K562 (cell line): ENCODE data around the gene CSTF1. TPM values are rescaled to one million over a fixed set of nuclear protein-coding genes. Genes with fewer than 3 reads are reported as not detected.

Source experiments
- ARNT ChIP-seq, 2 experiments: fragments of 450-650 bp; IDR thresholded peaks; 2 replicates each; pipeline ENCODE4 v1.6.1; 2016; ENCODE audit warnings: mild to moderate bottlenecking in 1 of 2
- BACH1 ChIP-seq: fragments of 200-800 bp; sonication (Bioruptor generic); IDR thresholded peaks from 2 replicates; pipeline ENCODE4 v1.6.1; 2016; ENCODE audit warnings: missing genetic modification characterization, missing compliant biosample characterization
- HLTF ChIP-seq: fragments of 450-650 bp; IDR thresholded peaks from 2 replicates; pipeline ENCODE4 v1.6.1; 2016
- JUN ChIP-seq, 2 experiments: sonication (generic) in 1 of 2; formaldehyde crosslinking in 1 of 2; IDR thresholded peaks; 2 replicates each; pipeline versions ENCODE4 v1.6.1 to v1.8.0; 2012 to 2022; ENCODE audit warnings: borderline replicate concordance in 2 of 2, mild to moderate bottlenecking in 2 of 2, improper control_type of control experiment in 1 of 2, low read depth in 1 of 2, low read length in 1 of 2, missing genetic modification reagents in 1 of 2
- MAFK ChIP-seq: IDR thresholded peaks from 2 replicates; pipeline ENCODE4 v1.6.1; 2011; ENCODE audit warnings: low read length, improper control_type of control experiment
- MAX ChIP-seq: sonication (generic); formaldehyde crosslinking; IDR thresholded peaks from 2 replicates; pipeline ENCODE4 v1.9.0; 2022; ENCODE audit warnings: mild to moderate bottlenecking, missing genetic modification reagents
- MAZ ChIP-seq, 2 experiments: fragments of 450-650 bp in 1 of 2; sonication (generic) in 1 of 2; formaldehyde crosslinking; IDR thresholded peaks in 1 of 2; conservative IDR thresholded peaks in 1 of 2; 2 replicates each; pipeline versions ENCODE4 v1.4.0 to v1.5.0; 2020; ENCODE audit warnings: mild to moderate bottlenecking in 1 of 2, missing genetic modification reagents in 1 of 2
- MCM3 ChIP-seq: fragments of 450-650 bp; IDR thresholded peaks from 2 replicates; pipeline ENCODE4 v1.6.1; 2016
- NCOA1 ChIP-seq: fragments of 450-650 bp; IDR thresholded peaks from 2 replicates; pipeline ENCODE4 v1.6.1; 2016; ENCODE audit warnings: low read depth
- NCOA6 ChIP-seq: fragments of 450-650 bp; IDR thresholded peaks from 2 replicates; pipeline ENCODE4 v1.6.1; 2017; ENCODE audit warnings: mild to moderate bottlenecking
- NCOR1 ChIP-seq: fragments of 450-650 bp; IDR thresholded peaks from 2 replicates; pipeline ENCODE4 v1.6.1; 2016; ENCODE audit warnings: mild to moderate bottlenecking, moderate library complexity
- NKRF ChIP-seq: fragments of 450-650 bp; IDR thresholded peaks from 2 replicates; pipeline ENCODE4 v1.6.1; 2016; ENCODE audit warnings: borderline replicate concordance
- PHB2 ChIP-seq: fragments of 450-650 bp; IDR thresholded peaks from 2 replicates; pipeline ENCODE4 v1.6.1; 2017; ENCODE audit warnings: low read depth
- SMC3 ChIP-seq: conservative IDR thresholded peaks from 2 replicates; pipeline ENCODE4 v1.6.1; 2011; ENCODE audit warnings: low read depth, low read length, improper control_type of control experiment; ENCODE audit not compliant: insufficient read depth
- SRSF9 ChIP-seq: fragments of 200-400 bp; formaldehyde crosslinking; IDR thresholded peaks from 2 replicates; pipeline ENCODE4 v1.6.1; 2017; ENCODE audit warnings: low read depth, low read length, borderline replicate concordance
- TAF15 ChIP-seq: fragments of 200-400 bp; formaldehyde crosslinking; IDR thresholded peaks from 2 replicates; pipeline ENCODE4 v1.6.1; 2017; ENCODE audit warnings: mild to moderate bottlenecking, low read depth, low read length, moderate library complexity
- TEAD4 ChIP-seq, 2 experiments: sonication (generic) in 1 of 2; formaldehyde crosslinking in 1 of 2; IDR thresholded peaks; 2 replicates each; pipeline versions ENCODE4 v1.6.1 to v1.8.0; 2012 to 2022; ENCODE audit warnings: borderline replicate concordance in 1 of 2, inconsistent platforms in 1 of 2, low read length in 1 of 2, mild to moderate bottlenecking in 1 of 2, missing genetic modification reagents in 1 of 2
- TFAP4 ChIP-seq: sonication (generic); formaldehyde crosslinking; IDR thresholded peaks from 2 replicates; pipeline ENCODE4 v1.8.0; 2022; ENCODE audit warnings: missing genetic modification reagents, mild to moderate bottlenecking, moderate library complexity, borderline replicate concordance
- ZBTB17 ChIP-seq: fragments of 450-650 bp; formaldehyde crosslinking; IDR thresholded peaks from 2 replicates; pipeline ENCODE4 v1.4.0; 2020; ENCODE audit warnings: mild to moderate bottlenecking
- ZKSCAN8 ChIP-seq: fragments of 200-800 bp; sonication (Bioruptor generic); IDR thresholded peaks from 2 replicates; pipeline ENCODE4 v1.6.1; 2016; ENCODE audit warnings: missing genetic modification characterization, missing compliant biosample characterization
- ZNF239 ChIP-seq: fragments of 250-450 bp; sonication (Bioruptor Pico); IDR thresholded peaks from 2 replicates; pipeline ENCODE4 v1.4.0; 2020; ENCODE audit warnings: mild to moderate bottlenecking
- ZNF395 ChIP-seq: fragments of 200-800 bp; sonication (Bioruptor generic); IDR thresholded peaks from 2 replicates; pipeline ENCODE4 v1.6.1; 2017; ENCODE audit warnings: missing genetic modification characterization, missing compliant biosample characterization
- ZNF57 ChIP-seq: fragments of 450-650 bp; formaldehyde crosslinking; IDR thresholded peaks from 2 replicates; pipeline ENCODE4 v1.4.0; 2020; ENCODE audit warnings: mild to moderate bottlenecking, moderate library complexity
- polyA plus RNA-seq, 8 experiments: library from polyadenylated mRNA; depleted of rRNA in 4 of 8; stranded (reverse) in 5 of 8; unstranded in 3 of 8; fragments of >200 nt; fragmentation: Nextera tagmentation in 2 of 8; fragmentation: Illumina TruSeq in 1 of 8; extraction: Ambion mirVana in 2 of 8; extraction: Trizol in 1 of 8; gene quantifications; 2 replicates each; pipeline versions ENCODE4 v1.2.1 to v1.2.3, GENCODE V29; 2011 to 2014; ENCODE audit warnings: inconsistent platforms in 1 of 8, missing spikeins in 1 of 8
- total RNA-seq, 7 experiments: library from RNA; depleted of rRNA in 6 of 7; stranded (reverse); fragments of >200 nt in 6 of 7; fragmentation: Illumina TruSeq in 2 of 7; extraction: Trizol in 2 of 7; gene quantifications; 2 replicates each; pipeline versions ENCODE4 v1.2.1 to v1.2.3, GENCODE V29; 2011 to 2021; ENCODE audit warnings: low replicate concordance in 1 of 7

The CSTF1 gene
- total and polyA plus RNA-seq, 9 of the 15 experiments (the other 6 are each of a cell fraction or from before 2014, with no cell fraction given) = 30.8 to 110 (median 53.4) TPM

GRCh38 chr20:56411759-56412472 is 19.5 kb downstream of the CSTF1 start, which contains the start of gene CASS4 (continued):
- TF ChIP-seq ZKSCAN8 (CRISPR knock-in tag) (peak; percentile 85), ZNF395 (peak; percentile 90; the same call in 1 of the 2 replicates), NCOR1 (peak; percentile 99), MAFK (peak; percentile 75), BACH1 (peak; percentile 63; the same call in 1 of the 2 replicates), SMC3 (no peak), TAF15 (no peak), ARNT (IDR thresholded peaks at IDR 0.05) (peak; percentile 97 to 98), MAX (peak; percentile 81), NKRF (no peak; the same call in 1 of the 2 replicates), HLTF (no peak), MCM3 (no peak), NCOA1 (peak; percentile 92), ZNF239 (no peak), NCOA6 (peak; percentile 40; the same call in 1 of the 2 replicates), TFAP4 (peak; percentile 82), SRSF9 (no peak), JUN (IDR thresholded peaks at IDR 0.05; ENCODE audit: borderline replicate concordance, low read depth, low read length) (peak; percentile 58), JUN (CRISPR knock-in tag; IDR thresholded peaks at IDR 0.05; ENCODE audit: borderline replicate concordance) (no peak), PHB2 (peak; percentile 86), ZBTB17 (0 out of 2 replicates have a peak, but pooled peaks have one; percentile 29), TEAD4 (IDR thresholded peaks at IDR 0.05; ENCODE audit: low read length) (peak; percentile 99), TEAD4 (CRISPR knock-in tag; IDR thresholded peaks at IDR 0.05; ENCODE audit: borderline replicate concordance) (no peak), MAZ (CRISPR knock-in tag; conservative IDR thresholded peaks at IDR 0.05 in 1 of 2, IDR thresholded peaks at IDR 0.05 in 1 of 2) (peak in 1 of 2 experiments; percentile 58; a peak in 2 of 4 replicates), ZNF57 (CRISPR knock-in tag) (no peak)
